Measurements from ENCODE around the gene KANSL1L. TPM values are rescaled to one million over a fixed set of nuclear protein-coding genes. Genes with fewer than 3 reads are reported as not detected.
"Not testable (repeated sequence)": the region's sequence is repeated elsewhere in the genome, so short reads cannot be mapped to it uniquely, and the experiment has no call there.

Gene KANSL1L
- polyA plus RNA-seq, 4 donors: 42.1 to 70.9 (median 54.9) TPM

- no peak for DNase-seq (ENCODE audit: low read depth in 4 of 4, low spot score in 2 of 4)
Observed at GRCh38 chr2:210177769-210178168, 6.6 kb upstream of the KANSL1L start.

- DNase-seq (ENCODE audit: low read depth in 4 of 4, low spot score in 2 of 4): not testable (repeated sequence)
Observed at GRCh38 chr2:210177115-210177514, 5.9 kb upstream of the KANSL1L start.

- no peak for DNase-seq (ENCODE audit: low read depth in 4 of 4, low spot score in 2 of 4)
Observed at GRCh38 chr2:210174086-210174485, 2.9 kb upstream of the KANSL1L start.

- DNase-seq (ENCODE audit: low read depth in 4 of 4, low spot score in 2 of 4): no peak
Observed at GRCh38 chr2:210172219-210172575, 988 bp upstream of the KANSL1L start.

- peak; percentile 93 to 97 (median 96) for DNase-seq (ENCODE audit: low read depth in 4 of 4, low spot score in 2 of 4)
Observed at GRCh38 chr2:210170446-210171303, 534 bp downstream of the KANSL1L start.

- no peak for DNase-seq (ENCODE audit: low read depth in 4 of 4, low spot score in 2 of 4)
Observed at GRCh38 chr2:210170196-210170445, 1.1 kb downstream of the KANSL1L start.

- DNase-seq (ENCODE audit: low read depth in 4 of 4, low spot score in 2 of 4): no peak
Observed at GRCh38 chr2:210169516-210170195, 1.6 kb downstream of the KANSL1L start.

- no peak for DNase-seq (ENCODE audit: low read depth in 4 of 4, low spot score in 2 of 4)
Observed at GRCh38 chr2:210167227-210167626, 4.0 kb downstream of the KANSL1L start.

- DNase-seq (ENCODE audit: low read depth in 4 of 4, low spot score in 2 of 4): no peak
Observed at GRCh38 chr2:210162466-210163124, 8.6 kb downstream of the KANSL1L start.

- no peak for DNase-seq (ENCODE audit: low read depth in 4 of 4, low spot score in 2 of 4)
Observed at GRCh38 chr2:210159059-210159458, 12.2 kb downstream of the KANSL1L start.

- DNase-seq (ENCODE audit: low read depth in 4 of 4, low spot score in 2 of 4): no peak
Observed at GRCh38 chr2:210158236-210158635, 13.0 kb downstream of the KANSL1L start.

GRCh38 chr2:210157526-210157925, 13.7 kb downstream of the KANSL1L start:
- no peak for DNase-seq (ENCODE audit: low read depth in 4 of 4, low spot score in 2 of 4)

- no peak for DNase-seq (ENCODE audit: low read depth in 4 of 4, low spot score in 2 of 4)
Observed at GRCh38 chr2:210147614-210148013, 23.6 kb downstream of the KANSL1L start.

GRCh38 chr2:210132239-210132638, 39.0 kb downstream of the KANSL1L start:
- no peak for DNase-seq (ENCODE audit: low read depth in 4 of 4, low spot score in 2 of 4)

- DNase-seq (ENCODE audit: low read depth in 4 of 4, low spot score in 2 of 4): no peak
Observed at GRCh38 chr2:210128961-210129360, 42.2 kb downstream of the KANSL1L start.

- no peak for DNase-seq (ENCODE audit: low read depth in 4 of 4, low spot score in 2 of 4)
Observed at GRCh38 chr2:210113614-210114235, 57.5 kb downstream of the KANSL1L start.

GRCh38 chr2:210112871-210113270, 58.3 kb downstream of the KANSL1L start:
- DNase-seq (ENCODE audit: low read depth in 4 of 4, low spot score in 2 of 4): no peak

GRCh38 chr2:210099940-210100339, 71.3 kb downstream of the KANSL1L start:
- DNase-seq (ENCODE audit: low read depth in 4 of 4, low spot score in 2 of 4): no peak

- no peak for DNase-seq (ENCODE audit: low read depth in 4 of 4, low spot score in 2 of 4)
Observed at GRCh38 chr2:210094787-210095186, 76.4 kb downstream of the KANSL1L start.

GRCh38 chr2:210092791-210093190, 78.4 kb downstream of the KANSL1L start:
- DNase-seq (ENCODE audit: low read depth in 4 of 4, low spot score in 2 of 4): no peak

GRCh38 chr2:210086930-210087329, 84.3 kb downstream of the KANSL1L start:
- DNase-seq (ENCODE audit: low read depth in 4 of 4, low spot score in 2 of 4): no peak
